HG03039 (cell line): ENCODE data around the gene CARNS1.

Source experiments
- ATAC-seq: cut with Tn5 transposase; IDR thresholded peaks from one replicate; pipeline ENCODE4 v1.9.1; 2021; ENCODE audit warnings: mild to moderate bottlenecking, moderate library complexity; ENCODE audit not compliant: unreplicated experiment

The CARNS1 gene

DNA sequence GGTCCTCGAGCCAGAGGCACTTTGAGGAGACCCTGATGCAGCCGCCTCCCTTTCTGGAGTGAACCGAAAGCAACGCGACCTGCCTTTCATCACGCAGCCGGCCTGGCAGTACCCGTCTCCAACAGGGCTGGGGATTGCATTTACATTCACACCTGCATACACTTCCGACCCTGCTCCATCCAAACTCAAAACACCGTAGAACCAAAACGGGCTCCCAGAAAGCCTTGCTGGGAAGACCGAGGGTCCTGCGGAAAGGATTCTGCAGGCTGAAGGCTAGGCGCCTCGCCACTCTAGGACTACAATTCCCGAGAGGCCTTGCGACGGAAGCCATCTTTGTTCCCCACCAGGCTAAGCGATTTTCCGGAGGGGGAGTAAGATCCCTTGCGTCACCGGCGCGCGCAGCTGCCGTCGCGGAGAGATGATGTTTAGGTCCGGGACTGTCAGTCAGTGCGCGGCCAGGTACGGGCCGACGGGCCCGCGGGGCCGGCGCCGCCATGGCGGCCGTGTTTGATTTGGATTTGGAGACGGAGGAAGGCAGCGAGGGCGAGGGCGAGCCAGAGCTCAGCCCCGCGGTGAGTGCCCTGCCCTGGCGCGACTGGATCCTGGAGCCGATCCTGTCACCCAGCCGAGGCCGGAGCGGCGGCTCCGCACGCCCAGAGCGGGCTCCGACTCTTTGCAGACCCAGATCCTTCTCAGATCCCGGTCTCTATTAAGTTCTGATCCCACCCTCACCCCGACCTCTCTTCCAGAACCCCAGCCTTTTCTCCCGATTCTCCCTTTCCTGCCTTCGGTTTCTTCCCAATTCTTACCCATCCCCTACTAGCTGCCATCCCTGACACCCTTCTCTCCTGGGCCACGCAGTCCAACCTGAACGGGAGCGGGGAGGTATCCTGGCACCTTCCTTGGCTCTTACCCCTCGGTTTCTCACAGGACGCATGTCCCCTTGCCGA lies 12.8 kb downstream of the CARNS1 start, which contains the start of gene RPS6KB2:
Gene RPS6KB2 (plus strand): TSS at position 443 of the 950 bp plus-strand sequence. CDS start 52 bp downstream, at position 495.
- ATAC-seq: peak; percentile 69

- ATAC-seq: no peak
Measured at GRCh38 chr11:67429038-67429668, 13.7 kb downstream of the CARNS1 start.

DNA sequence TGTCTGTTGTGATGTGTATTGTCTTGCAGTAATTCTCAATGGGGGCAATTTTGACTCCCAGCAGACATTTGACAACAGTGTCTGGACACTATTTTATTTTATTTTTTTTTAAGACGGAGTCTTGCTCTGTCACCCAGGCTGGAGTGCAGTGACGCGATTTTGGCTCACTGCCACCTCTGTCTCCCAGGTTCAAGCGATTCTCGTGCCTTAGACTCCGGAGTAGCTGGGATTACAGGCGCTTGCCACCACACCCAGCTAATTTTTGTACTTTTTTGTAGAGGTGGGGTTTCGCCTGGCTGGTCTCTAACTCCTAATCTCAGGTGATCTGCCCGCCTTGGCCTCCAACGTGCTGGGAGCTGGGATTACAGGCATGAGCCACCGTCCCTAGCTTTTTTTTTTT lies 14.2 kb downstream of the CARNS1 start:
- ATAC-seq: no peak

GRCh38 chr11:67431346-67432249 lies 16.1 kb downstream of the CARNS1 start:
- no peak for ATAC-seq

DNA sequence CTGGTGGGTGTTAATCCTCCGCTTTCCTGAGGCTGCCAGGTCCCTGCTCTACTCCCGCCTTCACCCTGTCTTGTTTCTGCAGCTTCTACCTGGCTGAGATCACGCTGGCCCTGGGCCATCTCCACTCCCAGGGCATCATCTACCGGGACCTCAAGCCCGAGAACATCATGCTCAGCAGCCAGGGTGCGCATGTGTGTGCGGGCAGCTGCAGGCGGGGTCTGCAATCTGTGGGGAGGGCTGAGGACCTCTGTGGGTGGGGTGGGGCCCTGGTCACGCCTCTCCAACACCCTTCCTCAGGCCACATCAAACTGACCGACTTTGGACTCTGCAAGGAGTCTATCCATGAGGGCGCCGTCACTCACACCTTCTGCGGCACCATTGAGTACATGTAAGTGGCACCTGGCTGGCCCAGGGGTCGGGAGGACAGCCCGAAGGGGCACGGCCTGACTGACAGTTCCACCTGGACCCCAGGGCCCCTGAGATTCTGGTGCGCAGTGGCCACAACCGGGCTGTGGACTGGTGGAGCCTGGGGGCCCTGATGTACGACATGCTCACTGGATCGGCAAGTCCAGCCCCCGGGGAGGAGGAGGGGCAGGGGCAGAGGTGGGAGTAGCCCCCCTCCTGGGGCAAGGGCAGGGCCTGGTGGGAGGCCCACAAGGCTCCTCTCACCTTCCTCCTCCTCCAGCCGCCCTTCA lies 17.3 kb downstream of the CARNS1 start:
- no peak for ATAC-seq

DNA sequence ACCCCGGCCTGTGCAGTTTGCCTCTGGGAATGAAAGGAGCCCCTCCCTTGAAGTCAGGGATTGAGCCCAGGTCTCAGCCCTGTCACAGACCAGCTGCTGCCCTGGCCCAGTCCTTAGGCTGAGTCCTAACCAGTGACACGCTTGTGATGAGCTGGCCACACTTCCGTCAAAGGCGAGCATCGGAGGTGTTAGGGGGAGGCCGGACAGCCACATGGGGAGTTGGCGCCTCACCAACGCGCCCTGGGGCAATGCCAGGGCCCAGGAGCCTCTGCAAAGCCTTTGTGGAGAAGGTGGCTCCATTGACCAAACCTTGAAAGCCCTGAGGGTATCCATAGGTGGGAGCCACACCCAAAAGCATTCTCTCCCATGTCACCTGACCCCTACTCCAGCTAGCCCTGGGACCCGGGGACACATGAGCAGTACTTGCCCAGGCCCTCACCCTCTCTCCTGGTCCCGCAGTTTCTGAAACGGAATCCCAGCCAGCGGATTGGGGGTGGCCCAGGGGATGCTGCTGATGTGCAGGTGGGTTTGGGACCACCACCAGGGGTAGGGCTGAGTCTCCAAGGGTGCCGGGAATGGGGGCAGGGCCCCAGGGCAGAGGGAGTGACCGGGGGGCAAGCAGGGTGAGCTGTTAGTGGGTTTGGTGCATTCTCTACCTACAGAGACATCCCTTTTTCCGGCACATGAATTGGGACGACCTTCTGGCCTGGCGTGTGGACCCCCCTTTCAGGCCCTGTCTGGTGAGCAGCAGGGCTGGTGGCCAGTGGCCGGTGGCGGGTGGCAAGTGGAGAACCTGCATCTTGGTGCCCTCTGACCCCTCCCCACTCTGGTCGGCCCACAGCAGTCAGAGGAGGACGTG lies 18.3 kb downstream of the CARNS1 start:
- no peak for ATAC-seq

DNA sequence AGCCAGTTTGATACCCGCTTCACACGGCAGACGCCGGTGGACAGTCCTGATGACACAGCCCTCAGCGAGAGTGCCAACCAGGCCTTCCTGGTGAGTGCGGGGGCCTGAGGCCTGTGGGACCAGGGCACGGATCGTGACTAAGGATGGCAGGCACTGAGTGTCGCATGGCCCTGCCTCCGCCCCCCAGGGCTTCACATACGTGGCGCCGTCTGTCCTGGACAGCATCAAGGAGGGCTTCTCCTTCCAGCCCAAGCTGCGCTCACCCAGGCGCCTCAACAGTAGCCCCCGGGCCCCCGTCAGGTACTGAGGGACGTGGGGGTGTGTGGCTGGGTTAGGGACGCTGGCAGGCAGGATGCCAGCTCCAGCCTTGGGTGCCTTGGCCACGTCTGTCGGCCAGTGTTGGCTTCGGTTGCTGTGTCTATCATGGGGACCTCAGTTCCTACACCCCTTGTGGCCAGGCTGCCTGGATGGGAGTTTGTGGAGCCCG lies 19.0 kb downstream of the CARNS1 start:
- ATAC-seq: no peak

GRCh38 chr11:67435031-67435726 lies 19.7 kb downstream of the CARNS1 start:
- ATAC-seq: no peak

GRCh38 chr11:67435727-67436458 lies 20.4 kb downstream of the CARNS1 start:
- no peak for ATAC-seq

- no peak for ATAC-seq
Measured at GRCh38 chr11:67436459-67437081, 21.1 kb downstream of the CARNS1 start.

- no peak for ATAC-seq
Measured at GRCh38 chr11:67437082-67437808, 21.8 kb downstream of the CARNS1 start, which contains the start of gene PTPRCAP. Gene PTPRCAP (minus strand): TSS chr11:67437682. CDS start chr11:67437619, 63 bp downstream.

GRCh38 chr11:67437809-67438157 lies 22.3 kb downstream of the CARNS1 start:
- no peak for ATAC-seq

DNA sequence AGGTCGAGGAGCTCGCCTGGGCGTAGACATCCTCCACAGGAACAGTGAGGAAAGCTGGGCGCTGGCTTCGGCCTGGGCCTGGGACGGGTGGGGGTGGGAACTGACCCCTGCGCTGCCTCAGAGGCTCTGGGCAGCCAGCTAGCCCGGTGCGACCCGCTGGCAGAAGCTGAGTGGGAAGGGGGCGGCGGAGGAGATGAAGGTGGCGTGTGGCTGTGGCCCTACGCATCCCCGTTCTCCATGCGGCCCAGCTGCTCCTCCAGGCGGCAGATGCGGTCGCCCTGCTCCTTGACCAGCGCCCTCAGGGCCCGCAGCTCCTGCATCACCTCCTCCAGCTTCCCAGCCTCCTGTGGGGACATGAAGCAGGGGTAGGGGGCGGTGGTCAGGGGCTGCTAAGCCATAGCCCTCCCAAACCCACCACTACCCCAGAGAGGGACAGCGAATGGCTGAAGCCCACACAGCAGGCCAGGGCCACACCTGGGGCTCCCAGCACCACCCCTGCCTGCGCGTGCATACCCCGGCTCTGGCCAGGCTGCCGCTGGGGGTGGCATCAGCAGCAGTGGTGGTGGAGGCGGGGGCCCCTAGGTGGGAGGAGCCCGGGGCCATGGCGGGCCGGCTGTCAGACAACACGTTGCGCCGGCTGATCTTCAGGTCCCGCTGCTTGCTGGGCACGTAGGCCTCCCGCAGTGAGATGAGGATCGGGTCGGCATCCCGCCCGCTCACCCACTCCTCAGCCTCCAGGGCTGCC lies 22.9 kb downstream of the CARNS1 start:
- no peak for ATAC-seq

DNA sequence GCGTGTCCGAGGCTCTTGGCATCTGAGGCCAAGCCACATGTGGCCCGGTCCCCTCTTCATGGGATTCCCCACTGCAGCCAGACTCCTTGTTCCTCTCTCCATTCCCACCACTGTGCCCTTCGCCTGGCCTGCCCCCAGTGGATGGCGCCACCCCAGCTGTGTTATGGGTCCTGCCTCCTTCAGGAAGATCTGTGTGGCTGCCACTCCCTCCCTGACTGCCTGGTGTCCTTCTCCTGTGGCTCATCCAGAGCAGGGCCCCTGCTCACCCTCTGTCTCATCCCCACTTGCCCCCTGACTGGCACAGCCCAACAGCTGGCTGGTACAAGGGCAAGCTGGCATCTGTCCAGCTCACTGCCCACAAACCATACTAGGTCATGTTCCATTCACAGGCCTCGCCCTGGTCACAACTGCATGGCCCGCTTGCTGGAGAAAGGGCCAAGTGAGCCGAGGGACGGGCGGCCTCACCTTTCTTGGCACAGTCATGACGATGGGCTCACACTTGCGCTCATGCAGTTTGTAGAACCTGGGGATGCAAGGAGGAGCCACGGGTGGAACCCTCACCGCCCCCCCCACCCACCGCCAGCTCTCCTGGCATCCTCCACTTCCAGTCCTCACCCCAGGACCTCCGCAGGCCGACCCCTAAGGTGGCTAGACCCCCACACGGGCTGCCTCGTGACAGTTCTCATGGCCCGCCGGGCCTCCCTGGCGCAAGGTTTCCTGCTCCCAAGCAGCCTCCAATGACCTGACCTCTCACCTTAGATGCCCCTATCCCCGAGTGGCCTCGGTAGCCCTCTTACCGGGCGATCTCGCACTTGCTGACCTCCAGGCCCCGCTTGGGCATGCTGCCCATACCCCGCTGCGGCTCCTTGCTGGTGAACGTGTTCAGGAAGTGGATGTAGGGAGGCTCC lies 24.1 kb downstream of the CARNS1 start:
- no peak for ATAC-seq
